ENCODE results near the gene SSX2IP. TPM values are rescaled to one million over a fixed set of nuclear protein-coding genes. Genes with fewer than 3 reads are reported as not detected.
"Not testable (repeated sequence)": the region's sequence is repeated elsewhere in the genome, so short reads cannot be mapped to it uniquely, and the experiment has no call there.

The SSX2IP gene
- total RNA-seq, 1 donor from 2014 or later: 5.4 TPM

- ChIA-PET CTCF (no interaction called here), POLR2A (interaction anchor here (2.7 to 5.0 kb wide), 2 partner anchors 25 to 92 kb away, joined by 10 to 44 read pairs; partner anchors contain the start of genes CTBS, GNG5 and SPATA1)
- ATAC-seq (ENCODE audit: low read depth) (no peak), DNase-seq (no peak)
- H3K27me3 Mint-ChIP-seq: no peaks in the 10 kb centered on the region
- TF ChIP-seq, protein P1, sequence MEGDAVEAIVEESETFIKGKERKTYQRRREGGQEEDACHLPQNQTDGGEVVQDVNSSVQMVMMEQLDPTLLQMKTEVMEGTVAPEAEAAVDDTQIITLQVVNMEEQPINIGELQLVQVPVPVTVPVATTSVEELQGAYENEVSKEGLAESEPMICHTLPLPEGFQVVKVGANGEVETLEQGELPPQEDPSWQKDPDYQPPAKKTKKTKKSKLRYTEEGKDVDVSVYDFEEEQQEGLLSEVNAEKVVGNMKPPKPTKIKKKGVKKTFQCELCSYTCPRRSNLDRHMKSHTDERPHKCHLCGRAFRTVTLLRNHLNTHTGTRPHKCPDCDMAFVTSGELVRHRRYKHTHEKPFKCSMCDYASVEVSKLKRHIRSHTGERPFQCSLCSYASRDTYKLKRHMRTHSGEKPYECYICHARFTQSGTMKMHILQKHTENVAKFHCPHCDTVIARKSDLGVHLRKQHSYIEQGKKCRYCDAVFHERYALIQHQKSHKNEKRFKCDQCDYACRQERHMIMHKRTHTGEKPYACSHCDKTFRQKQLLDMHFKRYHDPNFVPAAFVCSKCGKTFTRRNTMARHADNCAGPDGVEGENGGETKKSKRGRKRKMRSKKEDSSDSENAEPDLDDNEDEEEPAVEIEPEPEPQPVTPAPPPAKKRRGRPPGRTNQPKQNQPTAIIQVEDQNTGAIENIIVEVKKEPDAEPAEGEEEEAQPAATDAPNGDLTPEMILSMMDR (IDR thresholded peaks at IDR 0.05): no peak
- no peak overlapping the region for H3K4me3 Mint-ChIP-seq
- no peaks in the 10 kb centered on the region for H3K36me3 Mint-ChIP-seq (ENCODE audit: low read depth)
- H3K27ac Mint-ChIP-seq: peak overlapping the region; percentile 88
- peaks cover 4% of the 10 kb centered on the region for H3K9me3 Mint-ChIP-seq
- intact Hi-C loops (cut with micrococcal nuclease): loop anchor here (1.0 to 2.0 kb wide), 3 partner anchors 15 to 92 kb away; partner anchors contain the start of genes CTBS, GNG5 and SPATA1
- peaks cover 17% of the 10 kb centered on the region for H3K4me1 Mint-ChIP-seq
These were observed 91.8 kb downstream of the SSX2IP start for GRCh38 chr1:84598418-84598817.

GRCh38 chr1:84597011-84597410, 93.2 kb downstream of the SSX2IP start:
- ATAC-seq (ENCODE audit: low read depth): no peak
- Mint-ChIP-seq H3K36me3 (ENCODE audit: low read depth) (no peaks in the 10 kb centered on the region), H3K9me3 (peaks cover 9% of the 10 kb centered on the region), H3K27ac (no peak overlapping the region), H3K4me3 (no peak overlapping the region), H3K4me1 (peaks cover 22% of the 10 kb centered on the region), H3K27me3 (no peaks in the 10 kb centered on the region)
- TF ChIP-seq, protein P1 (IDR thresholded peaks at IDR 0.05): no peak
- intact Hi-C loops (cut with micrococcal nuclease): no loop called here
- POLR2A ChIA-PET: interaction anchor here (5.0 kb wide), 1 partner anchor 23 kb away, joined by 44 read pairs; the partner anchor contains the start of gene CTBS
- DNase-seq: no peak
- CTCF ChIA-PET: no interaction called here

DNA sequence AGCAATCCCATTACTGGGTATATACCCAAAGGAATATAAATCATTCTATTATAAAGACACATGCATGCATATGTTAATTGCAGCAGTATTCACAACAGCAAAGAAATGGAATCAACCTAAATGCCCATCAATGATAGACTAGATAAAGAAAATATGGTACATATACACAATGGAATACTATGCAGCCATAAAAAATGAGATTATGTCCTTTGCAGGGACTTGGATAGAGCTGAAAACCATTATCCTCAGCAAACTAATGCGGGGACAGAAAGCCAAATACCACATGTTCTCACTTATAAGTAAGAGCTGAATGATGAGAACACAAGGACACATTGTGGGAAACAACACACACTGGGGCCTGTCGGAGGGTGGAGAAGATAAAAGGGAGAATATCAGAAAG, 95.3 kb downstream of the SSX2IP start:
- CTCF ChIA-PET; H3K36me3 Mint-ChIP-seq (ENCODE audit: low read depth); intact Hi-C loops (cut with micrococcal nuclease); H3K9me3 Mint-ChIP-seq; POLR2A ChIA-PET; ATAC-seq (ENCODE audit: low read depth); H3K27ac Mint-ChIP-seq; DNase-seq; H3K27me3 Mint-ChIP-seq; H3K4me3 Mint-ChIP-seq: not testable (repeated sequence)
- peaks cover 22% of the 10 kb centered on the region for H3K4me1 Mint-ChIP-seq

Other genes with a start within 250 kb of the SSX2IP start
- 42.8 and 46.3 TPM in 2 replicates for gene RPF1, start 211.2 kb downstream of the SSX2IP start, total RNA-seq
- 4.6 and 4.7 TPM in 2 replicates for gene SPATA1, start 184.1 kb downstream of the SSX2IP start, total RNA-seq
- 57.0 and 63.5 TPM in 2 replicates for gene GNG5, start 183.9 kb downstream of the SSX2IP start, total RNA-seq
- gene CTBS, start 116.0 kb downstream of the SSX2IP start, total RNA-seq: 11.8 and 13.2 TPM in 2 replicates
- gene LPAR3, start 202.7 kb upstream of the SSX2IP start, total RNA-seq: 0.59 and 0.62 TPM in 2 replicates

Data from activated B cell treated with CpG ODN at 0.5 μM for 24 hours (primary cell).